ENCODE data around the gene RPF1. TPM values are rescaled to one million over a fixed set of nuclear protein-coding genes. Genes with fewer than 3 reads are reported as not detected.
"Not testable (repeated sequence)": the region's sequence is repeated elsewhere in the genome, so short reads cannot be mapped to it uniquely, and the experiment has no call there.

The RPF1 gene
- total RNA-seq, 2 donors from 2014 or later, result 17.9 to 33.2 TPM

GRCh38 chr1:84434801-84435549 is 44.1 kb upstream of the RPF1 start:
- Histone ChIP-seq H3K36me3 (no peaks in the 10 kb centered on the region), H3K27ac (no peak overlapping the region), H3K27me3 (replicated peaks; ENCODE audit: insufficient read depth) (no peaks in the 10 kb centered on the region), H3K4me1 (ENCODE audit: control insufficient read depth in 1 of 2, low read depth in 2 of 2) (peaks cover 0 to 7% of the 10 kb centered on the region in 2 donors), H3K9me3 (no peaks in the 10 kb centered on the region), H3K4me3 (peak overlapping the region; percentile 25)
- ATAC-seq (ENCODE audit: insufficient number of reproducible peaks, low FRiP score, low read depth) (no peak), DNase-seq (ENCODE audit: low spot score) (no peak)
- TF ChIP-seq CTCF (IDR thresholded peaks at IDR 0.05), result no peak

GRCh38 chr1:84436876-84437655 is 42.0 kb upstream of the RPF1 start:
- Histone ChIP-seq H3K4me1 (ENCODE audit: control insufficient read depth in 1 of 2, low read depth in 2 of 2) (peaks cover 0 to 7% of the 10 kb centered on the region in 2 donors), H3K9me3 (no peaks in the 10 kb centered on the region), H3K27ac (no peak overlapping the region), H3K27me3 (replicated peaks; ENCODE audit: insufficient read depth) (no peaks in the 10 kb centered on the region), H3K4me3 (peak overlapping the region; percentile 10), H3K36me3 (no peaks in the 10 kb centered on the region)
- TF ChIP-seq CTCF (IDR thresholded peaks at IDR 0.05), result no peak
- ATAC-seq (ENCODE audit: insufficient number of reproducible peaks, low FRiP score, low read depth) (no peak), DNase-seq (ENCODE audit: low spot score) (no peak)

- TF ChIP-seq CTCF (IDR thresholded peaks at IDR 0.05), result peak; percentile 32
- H3K36me3 ChIP-seq, result no peaks in the 10 kb centered on the region
- DNase-seq (ENCODE audit: low spot score) (no peak), ATAC-seq (ENCODE audit: insufficient number of reproducible peaks, low FRiP score, low read depth) (peak; percentile 96)
- H3K9me3 ChIP-seq, result no peaks in the 10 kb centered on the region
- H3K27me3 ChIP-seq (replicated peaks; ENCODE audit: insufficient read depth), result no peaks in the 10 kb centered on the region
- no peak overlapping the region for H3K27ac ChIP-seq
- no peak overlapping the region for H3K4me3 ChIP-seq
- peaks cover 0 to 6% of the 10 kb centered on the region in 2 donors for H3K4me1 ChIP-seq (ENCODE audit: control insufficient read depth in 1 of 2, low read depth in 2 of 2)
Measured at GRCh38 chr1:84442256-84442655, 36.8 kb upstream of the RPF1 start.

GRCh38 chr1:84442747-84443646 is 36.1 kb upstream of the RPF1 start:
- not testable (repeated sequence) for H3K27me3 ChIP-seq (replicated peaks; ENCODE audit: insufficient read depth)

GRCh38 chr1:84448704-84449103 is 30.4 kb upstream of the RPF1 start:
- H3K9me3 ChIP-seq; H3K4me3 ChIP-seq; H3K27me3 ChIP-seq (replicated peaks; ENCODE audit: insufficient read depth); H3K27ac ChIP-seq; H3K4me1 ChIP-seq (ENCODE audit: control insufficient read depth in 1 of 2, low read depth in 2 of 2); H3K36me3 ChIP-seq; ATAC-seq (ENCODE audit: insufficient number of reproducible peaks, low FRiP score, low read depth); DNase-seq (ENCODE audit: low spot score): not testable (repeated sequence)

More at GRCh38 chr1:84442747-84443646, 36.1 kb upstream of the RPF1 start:
- not testable (repeated sequence) for H3K9me3 ChIP-seq; ATAC-seq (ENCODE audit: insufficient number of reproducible peaks, low FRiP score, low read depth); H3K4me1 ChIP-seq (ENCODE audit: control insufficient read depth in 1 of 2, low read depth in 2 of 2); H3K4me3 ChIP-seq; H3K27ac ChIP-seq; DNase-seq (ENCODE audit: low spot score); H3K36me3 ChIP-seq

Data from thoracic aorta (tissue), 2 donors.